HG03045 (cell line): ENCODE measurements around the gene IGLL5.
"Not testable (repeated sequence)": the region's sequence is repeated elsewhere in the genome, so short reads cannot be mapped to it uniquely, and the experiment has no call there.

Source experiments
- ATAC-seq: cut with Tn5 transposase; IDR thresholded peaks from one replicate; pipeline ENCODE4 v1.9.1; 2021; ENCODE audit warnings: mild to moderate bottlenecking, moderate library complexity; ENCODE audit not compliant: unreplicated experiment

The IGLL5 gene

GRCh38 chr22:22912135-22912987 is 24.7 kb downstream of the IGLL5 start:
- ATAC-seq, result no peak

- no peak for ATAC-seq
Measured at GRCh38 chr22:22912988-22913253, 25.3 kb downstream of the IGLL5 start.

- ATAC-seq, result no peak
Measured at GRCh38 chr22:22913989-22914388, 26.4 kb downstream of the IGLL5 start.

GRCh38 chr22:22914726-22915669 is 27.4 kb downstream of the IGLL5 start:
- ATAC-seq, result no peak

GRCh38 chr22:22915670-22916035 is 28.0 kb downstream of the IGLL5 start:
- ATAC-seq, result no peak

GRCh38 chr22:22916215-22916951 is 28.8 kb downstream of the IGLL5 start:
- ATAC-seq, result no peak

- no peak for ATAC-seq
Measured at GRCh38 chr22:22916952-22917290, 29.3 kb downstream of the IGLL5 start.

- no peak for ATAC-seq
Measured at GRCh38 chr22:22917377-22917776, 29.8 kb downstream of the IGLL5 start.

GRCh38 chr22:22918297-22918965 is 30.8 kb downstream of the IGLL5 start:
- no peak for ATAC-seq

GRCh38 chr22:22919041-22919440 is 31.4 kb downstream of the IGLL5 start:
- ATAC-seq, result no peak

GRCh38 chr22:22920104-22920654 is 32.6 kb downstream of the IGLL5 start:
- no peak for ATAC-seq

- no peak for ATAC-seq
Measured at GRCh38 chr22:22920910-22921550, 33.4 kb downstream of the IGLL5 start.

- ATAC-seq, result no peak
Measured at GRCh38 chr22:22921575-22921974, 34.0 kb downstream of the IGLL5 start.

GRCh38 chr22:22922092-22922953 is 34.7 kb downstream of the IGLL5 start:
- not testable (repeated sequence) for ATAC-seq

- ATAC-seq, result no peak
Measured at GRCh38 chr22:22922954-22923319, 35.3 kb downstream of the IGLL5 start.

- ATAC-seq, result no peak
Measured at GRCh38 chr22:22923379-22923778, 35.8 kb downstream of the IGLL5 start.

- no peak for ATAC-seq
Measured at GRCh38 chr22:22923930-22924329, 36.3 kb downstream of the IGLL5 start.

- ATAC-seq, result no peak
Measured at GRCh38 chr22:22924369-22925145, 36.9 kb downstream of the IGLL5 start.
